Stomach smooth muscle (tissue), 2 donors: ENCODE measurements around the gene ALOX5.
"Not testable (repeated sequence)": the region's sequence is repeated elsewhere in the genome, so short reads cannot be mapped to it uniquely, and the experiment has no call there.

Experiments
- H3K27ac ChIP-seq: one replicate; pipeline ENCODE4 v1.7.0; 2013; ENCODE audit warnings: mild to moderate bottlenecking, low read length, inconsistent platforms
- H3K27me3 ChIP-seq, 2 donors: one replicate each; pipeline ENCODE4 v1.7.0; 2013; ENCODE audit warnings: low read length in 2 of 2; ENCODE audit not compliant: insufficient read depth in 2 of 2, control insufficient read depth in 1 of 2
- H3K36me3 ChIP-seq, 2 donors: one replicate each; pipeline ENCODE4 v1.7.0; 2013; ENCODE audit warnings: low read length in 2 of 2; ENCODE audit not compliant: control insufficient read depth in 2 of 2, insufficient read depth in 2 of 2
- H3K4me1 ChIP-seq: one replicate; pipeline ENCODE4 v1.7.0; 2013; ENCODE audit warnings: low read length; ENCODE audit not compliant: control insufficient read depth, insufficient read depth
- H3K4me3 ChIP-seq, 2 donors: one replicate each; pipeline ENCODE4 v1.7.0; 2013; ENCODE audit warnings: low read length in 2 of 2
- H3K9ac ChIP-seq, 2 donors: one replicate each; pipeline ENCODE4 v1.7.0; 2013; ENCODE audit warnings: low read length in 2 of 2, mild to moderate bottlenecking in 1 of 2
- H3K9me3 ChIP-seq, 2 donors: one replicate each; pipeline ENCODE4 v1.7.0; 2013; ENCODE audit warnings: low read length in 2 of 2; ENCODE audit not compliant: control insufficient read depth in 2 of 2
- donor health status: healthy.
- donor health status: Pancreatic carcinoma.

ALOX5 gene

GRCh38 chr10:45373576-45374349 is at the start of gene ALOX5:
Gene ALOX5 (plus strand): TSS chr10:45374216. CDS start chr10:45374280, 64 bp downstream.
- no peaks in the 10 kb centered on the region for H3K36me3 ChIP-seq
- peak within 1 kb of the TSS in 1 of 2 donors; percentile 12 for H3K9ac ChIP-seq
- H3K27me3 ChIP-seq: peaks cover 30 to 33% of the 10 kb centered on the region in 2 donors
- no peaks in the 10 kb centered on the region for H3K9me3 ChIP-seq
- no peak within 1 kb of the TSS for H3K27ac ChIP-seq
- H3K4me3 ChIP-seq: peak within 1 kb of the TSS; percentile 66 to 71
- peaks cover 19% of the 10 kb centered on the region for H3K4me1 ChIP-seq

GRCh38 chr10:45325116-45325515 is 48.9 kb upstream of the ALOX5 start:
- H3K4me3 ChIP-seq: no peak overlapping the region
- no peaks in the 10 kb centered on the region for H3K9me3 ChIP-seq
- H3K4me1 ChIP-seq: no peaks in the 10 kb centered on the region
- no peaks in the 10 kb centered on the region for H3K36me3 ChIP-seq
- no peak overlapping the region for H3K27ac ChIP-seq
- no peaks in the 10 kb centered on the region for H3K27me3 ChIP-seq
- H3K9ac ChIP-seq: no peak overlapping the region

DNA sequence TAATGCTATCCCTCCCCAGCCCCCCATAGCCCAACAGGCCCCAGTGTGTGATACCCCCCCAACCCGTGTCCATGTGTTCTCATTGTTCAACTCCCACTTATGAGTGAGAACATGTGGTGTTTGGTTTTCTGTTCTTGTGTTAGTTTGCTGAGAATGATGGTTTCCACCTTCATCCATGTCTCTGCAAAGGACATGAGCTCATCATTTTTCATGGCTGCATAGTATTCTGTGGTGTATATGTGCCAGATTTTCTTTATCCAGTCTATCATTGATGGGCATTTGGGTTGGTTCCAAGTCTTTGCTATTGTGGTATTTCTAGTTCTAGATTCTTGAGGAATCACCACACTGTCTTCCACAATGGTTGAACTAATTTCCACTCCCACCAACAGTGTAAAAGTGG is 47.2 kb upstream of the ALOX5 start:
- not testable (repeated sequence) for H3K36me3 ChIP-seq, H3K9me3 ChIP-seq, H3K4me3 ChIP-seq, H3K27ac ChIP-seq, H3K9ac ChIP-seq, H3K27me3 ChIP-seq, H3K4me1 ChIP-seq

- not testable (repeated sequence) for H3K27ac ChIP-seq, H3K36me3 ChIP-seq, H3K27me3 ChIP-seq, H3K4me3 ChIP-seq, H3K4me1 ChIP-seq, H3K9ac ChIP-seq, H3K9me3 ChIP-seq
Measured at GRCh38 chr10:45331824-45332223, 42.2 kb upstream of the ALOX5 start.

DNA sequence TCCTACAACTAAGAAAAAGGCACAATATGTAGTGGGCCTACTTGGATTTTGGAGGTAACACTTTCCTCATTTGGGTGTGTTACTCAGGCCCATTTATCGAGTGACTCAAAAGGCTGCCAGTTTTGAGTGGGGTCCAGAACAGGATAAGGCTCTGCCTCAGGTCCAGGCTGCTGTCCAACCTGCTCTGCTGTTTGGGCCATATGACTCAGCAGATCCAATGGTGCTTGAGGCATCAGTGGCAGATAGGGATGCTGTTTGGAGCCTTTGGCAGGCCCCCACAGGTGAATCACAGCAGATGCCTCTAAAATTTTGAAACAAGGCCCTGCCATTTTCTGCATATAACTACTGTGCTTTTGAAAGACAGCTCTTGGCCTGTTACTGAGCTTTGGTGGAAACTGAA is 34.1 kb upstream of the ALOX5 start:
- H3K27me3 ChIP-seq: no peaks in the 10 kb centered on the region
- peaks cover 0 to 10% of the 10 kb centered on the region in 2 donors for H3K9me3 ChIP-seq
- H3K4me1 ChIP-seq: no peaks in the 10 kb centered on the region
- H3K9ac ChIP-seq: no peak overlapping the region
- no peak overlapping the region for H3K27ac ChIP-seq
- H3K36me3 ChIP-seq: no peaks in the 10 kb centered on the region
- H3K4me3 ChIP-seq: no peak overlapping the region

DNA sequence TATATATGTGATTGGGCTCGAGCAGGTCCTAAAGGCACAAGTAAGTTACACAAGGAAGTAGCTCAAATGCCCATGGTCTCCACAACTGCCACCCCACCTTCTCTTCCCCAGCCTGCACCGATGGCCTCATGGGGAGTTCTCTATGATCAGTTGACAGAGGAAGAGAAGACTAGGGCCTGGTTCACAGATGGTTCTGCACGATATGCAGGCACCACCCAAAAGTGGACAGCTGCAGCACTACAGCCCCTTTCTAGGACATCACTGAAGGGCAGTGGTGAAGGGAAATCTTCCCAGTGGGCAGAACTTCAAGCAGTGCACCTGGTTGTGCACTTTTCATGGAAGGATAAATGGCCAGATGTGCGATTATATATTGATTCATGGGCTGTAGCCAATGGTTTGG is 33.6 kb upstream of the ALOX5 start:
- not testable (repeated sequence) for H3K4me3 ChIP-seq, H3K4me1 ChIP-seq, H3K27ac ChIP-seq, H3K36me3 ChIP-seq, H3K9ac ChIP-seq, H3K27me3 ChIP-seq
- peaks cover 0 to 10% of the 10 kb centered on the region in 2 donors for H3K9me3 ChIP-seq

GRCh38 chr10:45346652-45347335 is 27.2 kb upstream of the ALOX5 start:
- H3K4me1 ChIP-seq, H3K27ac ChIP-seq, H3K36me3 ChIP-seq, H3K27me3 ChIP-seq, H3K9ac ChIP-seq, H3K9me3 ChIP-seq, H3K4me3 ChIP-seq: not testable (repeated sequence)

DNA sequence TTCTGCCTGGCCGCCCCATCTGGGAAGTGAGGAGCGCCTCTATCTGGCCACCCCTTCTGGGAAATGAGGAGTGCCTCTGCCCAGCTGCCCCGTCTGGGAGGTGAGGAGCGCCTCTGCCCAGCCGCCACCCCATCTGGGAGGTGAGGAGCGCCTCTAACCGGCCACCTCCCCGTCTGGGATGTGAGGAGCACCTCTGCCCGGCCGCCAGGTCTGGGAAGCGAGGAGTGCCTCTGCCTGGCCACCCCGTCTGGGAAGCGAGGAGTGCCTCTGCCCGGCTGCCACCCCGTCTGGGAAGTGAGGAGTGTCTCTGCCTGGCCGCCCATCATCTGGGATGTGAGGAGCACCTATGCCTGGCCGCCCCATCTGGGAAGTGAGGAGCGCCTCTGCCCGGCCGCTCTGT is 26.6 kb upstream of the ALOX5 start:
- H3K27me3 ChIP-seq, H3K9me3 ChIP-seq, H3K27ac ChIP-seq: not testable (repeated sequence)

GRCh38 chr10:45348196-45348765 is 25.7 kb upstream of the ALOX5 start:
- H3K4me3 ChIP-seq, H3K36me3 ChIP-seq, H3K4me1 ChIP-seq, H3K27ac ChIP-seq, H3K9me3 ChIP-seq, H3K9ac ChIP-seq, H3K27me3 ChIP-seq: not testable (repeated sequence)

More for the DNA sequence above, 26.6 kb upstream of the ALOX5 start:
- H3K36me3 ChIP-seq, H3K9ac ChIP-seq, H3K4me1 ChIP-seq, H3K4me3 ChIP-seq: not testable (repeated sequence)

GRCh38 chr10:45353186-45353585 is 20.8 kb upstream of the ALOX5 start:
- Histone ChIP-seq H3K36me3 (no peaks in the 10 kb centered on the region), H3K4me3 (no peak overlapping the region), H3K9me3 (no peaks in the 10 kb centered on the region), H3K27ac (no peak overlapping the region), H3K4me1 (no peaks in the 10 kb centered on the region), H3K9ac (no peak overlapping the region), H3K27me3 (no peaks in the 10 kb centered on the region)

GRCh38 chr10:45354261-45354660 is 19.8 kb upstream of the ALOX5 start:
- Histone ChIP-seq H3K36me3 (no peaks in the 10 kb centered on the region), H3K9ac (no peak overlapping the region), H3K4me1 (no peaks in the 10 kb centered on the region), H3K27me3 (no peaks in the 10 kb centered on the region), H3K27ac (no peak overlapping the region), H3K4me3 (no peak overlapping the region), H3K9me3 (no peaks in the 10 kb centered on the region)
